Thyroid gland (tissue), 4 donors: Measurements from ENCODE around the gene OVCA2. TPM values are rescaled to one million over a fixed set of nuclear protein-coding genes. Genes with fewer than 3 reads are reported as not detected.

ENCODE experiments used
- DNase-seq, 2 donors: peaks; one replicate each; pipeline ENCODE4 v3.0.0-alpha.2; 2019
- H3K27ac ChIP-seq, 3 donors: fragments of 200-600 bp; sonication (generic); 1 replicate in 2 of 3; 2 replicates in 1 of 3; pipeline ENCODE4 v1.5.1; 2016 to 2019; ENCODE audit warnings: mild to moderate bottlenecking in 1 of 3, moderate library complexity in 1 of 3
- H3K27me3 ChIP-seq: fragments of 200-600 bp; sonication (generic); one replicate; pipeline ENCODE4 v1.5.1; 2019
- H3K36me3 ChIP-seq, 2 donors: fragments of 200-600 bp; sonication (generic); one replicate each; pipeline ENCODE4 v1.5.1; 2016 to 2019
- H3K4me1 ChIP-seq, 2 donors: fragments of 200-600 bp; sonication (generic); one replicate each; pipeline ENCODE4 v1.5.1; 2017 to 2019
- H3K4me3 ChIP-seq, 3 donors: fragments of 200-600 bp; sonication (generic); replicated peaks in 1 of 3; 1 replicate in 2 of 3; 2 replicates in 1 of 3; pipeline ENCODE4 v1.5.1; 2016; ENCODE audit warnings: mild to moderate bottlenecking in 1 of 3
- H3K9me3 ChIP-seq: fragments of 200-600 bp; sonication (generic); one replicate; pipeline ENCODE4 v1.5.1; 2017
- CTCF ChIP-seq, 6 experiments: fragments of 200-600 bp in 3 of 6; fragments of 450-650 bp in 3 of 6; sonication (generic) in 3 of 6; IDR thresholded peaks; one replicate each; pipeline ENCODE4 v1.5.1; 2016 to 2019; ENCODE audit warnings: antibody characterized with exemption in 6 of 6, mild to moderate bottlenecking in 2 of 6, inconsistent platforms in 1 of 6, moderate library complexity in 1 of 6
- POLR2A ChIP-seq, 2 donors: fragments of 450-650 bp; IDR thresholded peaks; one replicate each; pipeline ENCODE4 v1.6.1; 2017; ENCODE audit warnings: antibody characterized with exemption in 2 of 2, mild to moderate bottlenecking in 2 of 2, moderate library complexity in 1 of 2
- WGBS, 2 donors: methylation state at CpG; one replicate each; pipeline ENCODE4 v1.1.5; 2017; 5-methylcytosine and 5-hydroxymethylcytosine counted together
- intact Hi-C: fragments of 100-400 bp; cut with DNase I; formaldehyde crosslinking; loops from one replicate; pipeline ENCODE4 v1.15.1; 2023
- total RNA-seq, 4 donors: library from RNA; depleted of rRNA; stranded (reverse); fragments of >200 nt; gene quantifications; one replicate each; pipeline ENCODE4 v1.2.3, GENCODE V29; 2016

Gene OVCA2
- total RNA-seq, 4 donors from 2014 or later: 37.6 to 54.1 (median 47.3) TPM

- H3K4me3 ChIP-seq: no peak overlapping the region
- peaks cover 8% of the 10 kb centered on the region for H3K27me3 ChIP-seq
- WGBS, 2 donors: 88 to 89% methylated on average over 3 to 5 of the region's 5 CpGs
- no peak overlapping the region for H3K27ac ChIP-seq
- no peak for DNase-seq
- TF ChIP-seq POLR2A (IDR thresholded peaks at IDR 0.05) (no peak), CTCF (IDR thresholded peaks at IDR 0.05) (no peak)
- no peaks in the 10 kb centered on the region for H3K36me3 ChIP-seq
- peaks cover 15 to 41% of the 10 kb centered on the region in 2 donors for H3K4me1 ChIP-seq
- H3K9me3 ChIP-seq: no peaks in the 10 kb centered on the region
- intact Hi-C loops: no loop called here
These were observed 13.6 kb upstream of the OVCA2 start for GRCh38 chr17:2028234-2028614.

DNA sequence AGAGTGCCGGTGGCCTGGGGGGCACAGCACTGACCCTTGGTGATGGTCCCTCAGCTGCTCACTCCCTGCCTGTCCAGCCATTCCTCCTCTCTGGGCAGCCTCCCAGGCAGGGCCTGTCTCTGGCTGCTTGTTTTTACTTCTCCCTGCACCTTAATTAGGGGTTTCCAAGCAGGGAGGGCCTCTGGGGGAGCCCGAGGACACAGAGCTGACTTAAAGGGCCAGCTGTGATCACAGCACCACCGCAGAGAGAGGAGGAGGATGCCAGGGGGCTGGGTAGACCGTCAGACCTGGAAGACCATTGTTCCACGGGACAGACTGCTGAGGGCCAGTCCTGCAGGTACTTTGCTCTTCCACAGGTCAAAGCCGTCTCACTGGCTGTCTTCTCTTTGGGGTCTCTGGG is 13.1 kb upstream of the OVCA2 start:
- 40 to 52% methylated on average over 5 to 6 of the region's 6 CpGs for WGBS, 2 donors
- intact Hi-C loops: no loop called here
- no peak for TF ChIP-seq POLR2A (IDR thresholded peaks at IDR 0.05)
- TF ChIP-seq CTCF (IDR thresholded peaks at IDR 0.05): no peak
- H3K9me3 ChIP-seq: no peaks in the 10 kb centered on the region
- H3K4me1 ChIP-seq: peaks cover 15 to 39% of the 10 kb centered on the region in 2 donors
- H3K4me3 ChIP-seq: no peak overlapping the region
- H3K36me3 ChIP-seq: peaks cover 0 to 2% of the 10 kb centered on the region in 2 donors
- no peak for DNase-seq
- no peak overlapping the region for H3K27ac ChIP-seq
- peaks cover 8% of the 10 kb centered on the region for H3K27me3 ChIP-seq

DNA sequence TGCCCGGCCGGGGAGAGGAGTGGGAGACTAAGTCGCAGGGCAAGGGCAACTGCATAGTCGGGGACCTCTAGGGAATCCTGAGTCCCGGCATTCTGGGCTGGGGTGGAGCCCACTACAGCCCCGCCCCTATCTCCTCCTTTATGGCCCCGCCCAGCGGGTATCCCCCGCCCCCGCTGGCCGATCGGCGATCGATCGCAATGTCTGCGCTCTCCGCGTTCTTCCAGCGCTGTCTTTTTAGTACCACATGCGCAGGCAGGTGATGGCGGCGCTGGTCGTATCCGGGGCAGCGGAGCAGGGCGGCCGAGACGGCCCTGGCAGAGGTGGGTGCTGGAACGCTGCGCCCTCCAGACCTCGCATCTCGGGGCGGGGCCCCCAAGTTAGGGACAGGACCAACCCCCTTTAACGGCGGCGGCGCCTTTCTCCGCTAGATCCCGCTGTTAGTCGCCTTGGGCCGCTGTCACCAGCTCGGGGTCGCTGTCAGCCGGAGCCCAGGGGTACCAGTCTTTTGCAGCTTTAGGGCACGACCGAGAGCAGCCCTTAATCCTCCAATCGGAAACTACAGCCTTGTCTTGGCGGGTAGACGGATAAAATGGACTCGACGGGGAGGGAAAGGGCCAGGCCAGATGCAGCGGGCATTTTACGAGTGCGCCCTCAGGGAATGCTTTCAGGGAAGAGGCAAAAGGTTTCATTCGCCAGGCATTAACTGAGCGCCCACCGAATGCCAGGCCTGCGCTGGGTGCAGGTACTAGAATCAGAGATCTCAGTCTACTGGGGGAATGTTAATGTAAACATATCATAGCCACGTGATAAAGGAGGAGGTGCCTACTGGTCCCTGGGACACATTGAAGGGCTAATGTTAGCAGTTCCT is 11.7 kb upstream of the OVCA2 start, which contains the start of gene DPH1:
TSS of gene DPH1 (plus strand) at position 243 of the 868 bp plus-strand sequence. CDS start at position 260, 17 bp downstream.
- 1 to 3% methylated on average over 24 to 38 of the region's 59 CpGs for WGBS, 2 donors
- peak within 1 kb of the TSS; percentile 96 to 99 (median 98) for H3K4me3 ChIP-seq
- H3K4me1 ChIP-seq: peaks cover 13 to 25% of the 10 kb centered on the region in 2 donors
- H3K27ac ChIP-seq: peak within 1 kb of the TSS in 2 of 3 donors; percentile 31 to 53
- H3K36me3 ChIP-seq: peaks cover 0 to 6% of the 10 kb centered on the region in 2 donors
- no peaks in the 10 kb centered on the region for H3K27me3 ChIP-seq
- DNase-seq: peak; percentile 78 to 84
- H3K9me3 ChIP-seq: no peaks in the 10 kb centered on the region
- peak in 1 of 6 experiments; percentile 17 for TF ChIP-seq CTCF (IDR thresholded peaks at IDR 0.05)
- peak in 1 of 2 donors; percentile 51 for TF ChIP-seq POLR2A (IDR thresholded peaks at IDR 0.05)
- intact Hi-C loops: no loop called here

DNA sequence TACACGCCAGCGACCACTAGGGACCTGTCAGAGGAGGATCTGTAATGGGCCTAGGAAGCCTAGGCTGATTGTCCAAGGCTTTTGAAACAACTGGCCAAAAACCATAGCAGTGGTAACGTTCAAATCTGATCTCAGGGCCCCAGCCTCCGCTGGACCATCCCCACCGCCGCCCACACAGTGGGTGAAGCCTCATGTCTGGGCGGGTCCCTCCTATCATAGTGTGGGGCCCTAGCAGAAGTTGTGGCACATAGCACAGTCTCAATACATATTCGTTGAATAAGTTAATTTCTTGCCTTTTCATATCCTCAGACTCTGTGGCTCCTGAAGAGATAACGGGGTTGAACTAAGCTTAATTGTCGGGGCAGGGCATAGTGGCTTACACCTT is 11.1 kb upstream of the OVCA2 start:
- peaks cover 2 to 6% of the 10 kb centered on the region in 2 donors for H3K36me3 ChIP-seq
- no peaks in the 10 kb centered on the region for H3K27me3 ChIP-seq
- H3K4me3 ChIP-seq: peak overlapping the region; percentile 96 to 99 (median 98)
- no peak overlapping the region for H3K27ac ChIP-seq
- peak in 1 of 2 donors; percentile 50 for DNase-seq
- WGBS, 2 donors: 23% methylated on average over 9 of the region's 10 CpGs
- intact Hi-C loops: no loop called here
- peaks cover 8 to 20% of the 10 kb centered on the region in 2 donors for H3K4me1 ChIP-seq
- H3K9me3 ChIP-seq: no peaks in the 10 kb centered on the region
- TF ChIP-seq POLR2A (IDR thresholded peaks at IDR 0.05) (no peak), CTCF (IDR thresholded peaks at IDR 0.05) (peak in 4 of 6 experiments; percentile 23 to 42 (median 32))

- H3K27ac ChIP-seq: no peak overlapping the region
- H3K9me3 ChIP-seq: no peaks in the 10 kb centered on the region
- TF ChIP-seq POLR2A (IDR thresholded peaks at IDR 0.05): no peak
- TF ChIP-seq CTCF (IDR thresholded peaks at IDR 0.05): no peak
- 94 to 96% methylated on average over 7 of the region's 7 CpGs for WGBS, 2 donors
- peaks cover 18 to 23% of the 10 kb centered on the region in 2 donors for H3K36me3 ChIP-seq
- no peaks in the 10 kb centered on the region for H3K27me3 ChIP-seq
- no peak for DNase-seq
- no peak overlapping the region for H3K4me3 ChIP-seq
- peaks cover 7 to 14% of the 10 kb centered on the region in 2 donors for H3K4me1 ChIP-seq
- intact Hi-C loops: no loop called here
These were observed 8.7 kb upstream of the OVCA2 start for GRCh38 chr17:2033153-2033552.
